ENCODE data around the gene RELN. TPM values are rescaled to one million over a fixed set of nuclear protein-coding genes. Genes with fewer than 3 reads are reported as not detected.

RELN gene
- total and polyA plus RNA-seq, 9 donors: 0.68 to 8.7 (median 2.7) TPM

- Histone ChIP-seq H3K27me3 (no peaks in the 10 kb centered on the region), H3K4me3 (no peak overlapping the region), H3K36me3 (no peaks in the 10 kb centered on the region), H3K9me3 (no peaks in the 10 kb centered on the region), H3K27ac (no peak overlapping the region), H3K4me1 (ENCODE audit: insufficient read depth) (no peaks in the 10 kb centered on the region)
- 77 to 80% (median 78%) methylated on average over 5 of the region's 5 CpGs for WGBS, 3 donors
- intact Hi-C loops (cut with DNase I): no loop called here
- no peak for TF ChIP-seq CTCF (IDR thresholded peaks at IDR 0.05)
- TF ChIP-seq POLR2A (IDR thresholded peaks at IDR 0.05): no peak
- TF ChIP-seq EP300 (IDR thresholded peaks at IDR 0.05): no peak
- no peak for DNase-seq
Measured at GRCh38 chr7:104010052-104010909, 20.8 kb upstream of the RELN start.

GRCh38 chr7:104008107-104008506 lies 18.6 kb upstream of the RELN start:
- H3K36me3 ChIP-seq: no peaks in the 10 kb centered on the region
- intact Hi-C loops (cut with DNase I): no loop called here
- WGBS, 3 donors: 78 to 88% (median 88%) methylated on average over 4 of the region's 4 CpGs
- H3K27me3 ChIP-seq: no peaks in the 10 kb centered on the region
- H3K9me3 ChIP-seq: no peaks in the 10 kb centered on the region
- H3K4me1 ChIP-seq (ENCODE audit: insufficient read depth): no peaks in the 10 kb centered on the region
- H3K4me3 ChIP-seq: no peak overlapping the region
- TF ChIP-seq POLR2A (IDR thresholded peaks at IDR 0.05) (no peak), EP300 (IDR thresholded peaks at IDR 0.05) (no peak), CTCF (IDR thresholded peaks at IDR 0.05) (no peak)
- no peak overlapping the region for H3K27ac ChIP-seq
- DNase-seq: no peak

- intact Hi-C loops (cut with DNase I): no loop called here
- no peaks in the 10 kb centered on the region for H3K36me3 ChIP-seq
- DNase-seq: no peak
- WGBS, 3 donors: 61 to 82% (median 79%) methylated on average over 3 of the region's 3 CpGs
- no peaks in the 10 kb centered on the region for H3K4me1 ChIP-seq (ENCODE audit: insufficient read depth)
- no peaks in the 10 kb centered on the region for H3K27me3 ChIP-seq
- H3K27ac ChIP-seq: no peak overlapping the region
- no peak overlapping the region for H3K4me3 ChIP-seq
- TF ChIP-seq CTCF (IDR thresholded peaks at IDR 0.05) (no peak), EP300 (IDR thresholded peaks at IDR 0.05) (no peak), POLR2A (IDR thresholded peaks at IDR 0.05) (no peak)
- no peaks in the 10 kb centered on the region for H3K9me3 ChIP-seq
Measured at GRCh38 chr7:104007614-104008013, 18.2 kb upstream of the RELN start.

GRCh38 chr7:104005197-104005596 lies 15.7 kb upstream of the RELN start:
- Histone ChIP-seq H3K27me3 (no peaks in the 10 kb centered on the region), H3K9me3 (no peaks in the 10 kb centered on the region), H3K27ac (no peak overlapping the region), H3K4me1 (ENCODE audit: insufficient read depth) (no peaks in the 10 kb centered on the region), H3K36me3 (no peaks in the 10 kb centered on the region), H3K4me3 (no peak overlapping the region)
- TF ChIP-seq EP300 (IDR thresholded peaks at IDR 0.05) (no peak), CTCF (IDR thresholded peaks at IDR 0.05) (no peak), POLR2A (IDR thresholded peaks at IDR 0.05) (no peak)
- intact Hi-C loops (cut with DNase I): no loop called here
- DNase-seq: no peak
- 72 to 76% (median 73%) methylated on average over 4 of the region's 4 CpGs for whole genome bisulfite sequencing, 3 donors
